BLaER1 treated with 17β-estradiol and CSF1 and Interleukin-3, amounts not matched to agents 10 nM and 100 nM (cell line): ENCODE measurements around the gene ARMC9.
A peak's percentile ranks its signal among the peaks of the same experiment; 100 is the strongest.
"Not testable (repeated sequence)": the region's sequence is repeated elsewhere in the genome, so short reads cannot be mapped to it uniquely, and the experiment has no call there.

Source experiments
- H3K27ac ChIP-seq, 11 experiments: shearing (Covaris generic); formaldehyde crosslinking; 2 replicates each; pipeline ENCODE4 v1.8.1; 2022
- H3K27me3 ChIP-seq, 11 experiments: shearing (Covaris generic); formaldehyde crosslinking; 2 replicates each; pipeline ENCODE4 v1.8.1; 2022
- H3K36me3 ChIP-seq, 11 experiments: shearing (Covaris generic); formaldehyde crosslinking; 2 replicates each; pipeline ENCODE4 v1.8.1; 2022
- H3K4me1 ChIP-seq, 10 experiments: shearing (Covaris generic); formaldehyde crosslinking; 2 replicates each; pipeline ENCODE4 v1.8.1; 2022
- H3K4me2 ChIP-seq, 11 experiments: shearing (Covaris generic); formaldehyde crosslinking; 2 replicates each; pipeline ENCODE4 v1.8.1; 2022
- H3K4me3 ChIP-seq, 10 experiments: shearing (Covaris generic); formaldehyde crosslinking; 2 replicates each; pipeline ENCODE4 v1.8.1; 2022
- H3K9ac ChIP-seq, 11 experiments: shearing (Covaris generic); formaldehyde crosslinking; 2 replicates each; pipeline ENCODE4 v1.8.1; 2022
- H3K9me3 ChIP-seq, 11 experiments: shearing (Covaris generic); formaldehyde crosslinking; replicated peaks in 1 of 11; 2 replicates each; pipeline ENCODE4 v1.8.1; 2022
- H4K20me1 ChIP-seq, 11 experiments: shearing (Covaris generic); formaldehyde crosslinking; 2 replicates each; pipeline ENCODE4 v1.8.1; 2022
- Cebpa-rat ChIP-seq, 11 experiments: shearing (Covaris generic); IDR thresholded peaks; 2 replicates each; pipeline ENCODE4 v1.8.1; 2022

Gene ARMC9

DNA sequence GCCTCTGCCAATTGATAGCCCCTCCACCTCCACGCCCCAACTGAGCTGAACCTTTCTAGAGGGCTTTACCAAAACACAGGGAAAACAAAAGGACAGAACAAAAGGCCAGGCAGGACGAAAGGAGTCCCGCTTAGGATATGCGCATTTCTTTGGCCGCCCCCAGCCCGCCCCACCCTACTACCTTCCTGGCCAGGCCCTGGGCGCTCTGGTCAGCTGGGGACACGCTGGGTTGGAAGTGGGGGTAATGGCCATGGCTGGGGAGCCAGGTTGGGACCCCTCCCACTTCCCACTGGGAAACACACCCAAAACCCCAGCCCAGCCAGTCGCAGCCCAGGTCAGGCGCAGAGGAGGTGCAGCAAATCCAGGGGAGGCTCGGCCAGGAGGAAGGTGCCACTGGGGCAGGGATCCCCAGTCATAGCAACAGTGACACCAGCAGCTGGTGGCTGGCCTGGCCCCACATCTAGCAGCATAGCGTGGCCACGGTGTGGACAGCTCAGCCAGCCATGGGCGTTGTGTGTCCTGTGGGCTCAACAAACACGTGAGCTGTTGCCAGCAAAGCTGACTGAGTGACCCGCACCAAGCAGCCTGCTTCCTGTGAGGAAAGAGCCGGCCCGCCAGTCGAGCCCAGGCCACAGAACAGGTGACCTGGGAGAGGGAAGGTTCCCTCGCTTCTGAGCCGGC, 172.5 kb downstream of the ARMC9 start:
- Histone ChIP-seq H3K4me3 (no peak overlapping the region), H3K9ac (peak overlapping the region in 2 of 11 experiments; percentile 44 to 52; a peak in 2 of 22 replicates), H3K4me1 (peaks cover 2 to 33% (median 20%) of the 10 kb centered on the region in 10 experiments; a peak in 18 of 20 replicates), H3K27ac (no peak overlapping the region), H3K4me2 (peak overlapping the region in 7 of 11 experiments; percentile 51 to 80 (median 73); a peak in 13 of 22 replicates), H4K20me1 (no peaks in the 10 kb centered on the region), H3K36me3 (no peaks in the 10 kb centered on the region), H3K9me3 (no peaks in the 10 kb centered on the region; a peak in 1 of 22 replicates), H3K27me3 (no peaks in the 10 kb centered on the region)
- TF ChIP-seq Cebpa-rat (IDR thresholded peaks at IDR 0.05), result no peak

DNA sequence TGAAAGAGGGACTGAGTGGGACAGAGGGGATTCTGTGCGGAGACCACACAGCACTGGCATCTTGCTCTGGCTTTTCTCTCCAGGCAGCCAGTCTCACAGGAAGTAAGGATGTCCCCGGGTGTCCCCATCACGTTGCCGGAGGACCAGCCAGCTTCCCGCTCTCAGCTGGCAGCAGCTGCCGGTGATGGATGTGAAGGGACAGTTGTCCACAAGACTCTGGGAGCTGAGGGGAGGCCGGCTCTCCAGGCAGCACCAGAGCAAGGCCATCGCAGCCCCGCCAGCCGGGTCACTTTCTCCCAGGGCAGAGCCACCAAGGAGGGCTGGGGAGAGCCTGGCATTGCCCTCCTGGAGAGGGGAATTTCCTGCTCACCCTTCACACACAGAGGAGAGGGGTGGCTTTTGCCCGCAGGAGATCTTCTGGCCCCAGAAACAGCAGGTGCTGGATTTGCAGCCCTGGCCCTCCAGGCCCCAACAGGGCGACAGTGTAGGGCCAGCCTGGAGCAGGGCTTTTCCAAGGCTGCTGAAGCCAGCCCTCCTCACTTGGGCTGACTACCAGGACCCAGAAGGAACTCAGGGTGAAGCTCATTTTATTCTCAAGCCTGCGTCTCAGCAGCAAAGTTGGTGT, 173.1 kb downstream of the ARMC9 start:
- peaks cover 0 to 30% (median 18%) of the 10 kb centered on the region in 10 experiments; a peak in 17 of 20 replicates for H3K4me1 ChIP-seq
- H3K4me2 ChIP-seq, result peak overlapping the region in 6 of 11 experiments; percentile 18 to 73 (median 32); a peak in 8 of 22 replicates
- no peaks in the 10 kb centered on the region for H3K27me3 ChIP-seq
- no peaks in the 10 kb centered on the region for H3K36me3 ChIP-seq
- no peak overlapping the region; a peak in 2 of 22 replicates for H3K9ac ChIP-seq
- no peaks in the 10 kb centered on the region for H4K20me1 ChIP-seq
- H3K27ac ChIP-seq, result no peak overlapping the region
- no peaks in the 10 kb centered on the region; a peak in 1 of 22 replicates for H3K9me3 ChIP-seq
- no peak overlapping the region for H3K4me3 ChIP-seq
- TF ChIP-seq Cebpa-rat (IDR thresholded peaks at IDR 0.05), result no peak

DNA sequence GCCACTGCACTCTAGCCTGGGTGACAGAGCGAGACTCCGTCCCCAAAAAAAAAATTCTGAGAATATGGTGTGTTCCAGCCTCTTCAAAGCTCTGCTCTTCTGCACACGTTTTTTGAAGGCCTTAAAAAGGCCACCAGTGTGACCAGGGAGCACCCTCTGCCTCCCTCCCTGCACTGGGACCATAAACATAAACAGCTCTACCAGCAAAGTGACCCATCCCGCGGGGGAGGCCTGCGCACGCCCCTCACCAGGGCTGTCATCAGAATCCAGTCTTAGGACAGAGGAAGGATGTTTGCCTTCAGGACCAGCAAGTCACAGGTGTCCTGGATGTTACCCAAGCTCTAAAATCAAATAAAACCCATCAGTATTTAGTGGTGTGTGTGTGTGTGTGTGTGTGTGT, 173.9 kb downstream of the ARMC9 start:
- peaks cover 0 to 30% (median 18%) of the 10 kb centered on the region in 10 experiments; a peak in 17 of 20 replicates for H3K4me1 ChIP-seq
- H3K27ac ChIP-seq, result no peak overlapping the region
- H4K20me1 ChIP-seq, result no peaks in the 10 kb centered on the region
- H3K36me3 ChIP-seq, result no peaks in the 10 kb centered on the region
- no peak for TF ChIP-seq Cebpa-rat (IDR thresholded peaks at IDR 0.05)
- no peaks in the 10 kb centered on the region for H3K9me3 ChIP-seq
- no peak overlapping the region for H3K4me3 ChIP-seq
- H3K27me3 ChIP-seq, result no peaks in the 10 kb centered on the region
- no peak overlapping the region for H3K4me2 ChIP-seq
- H3K9ac ChIP-seq, result no peak overlapping the region

DNA sequence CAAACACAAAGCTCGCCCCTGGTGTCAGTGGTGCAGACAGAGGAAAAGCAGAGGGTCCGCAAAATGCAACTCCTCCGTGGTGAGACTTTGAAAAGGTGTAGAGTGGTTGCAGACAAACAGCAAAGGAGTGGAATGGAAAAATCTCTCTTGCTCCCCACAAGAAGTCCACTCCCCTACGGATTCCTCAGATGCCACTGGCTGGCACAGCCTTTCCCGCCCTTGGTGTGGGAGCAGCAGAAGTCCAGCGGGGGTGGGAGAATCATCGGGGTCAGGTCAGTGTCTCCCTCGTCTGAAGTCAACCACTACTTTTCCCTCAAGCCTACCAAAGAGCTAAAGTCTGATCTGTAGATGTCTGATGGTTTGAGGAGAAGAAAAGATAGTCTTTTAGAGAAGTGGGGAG, 174.8 kb downstream of the ARMC9 start:
- Histone ChIP-seq H3K9me3 (no peaks in the 10 kb centered on the region), H3K4me3 (no peak overlapping the region), H3K4me1 (peaks cover 7 to 34% (median 22%) of the 10 kb centered on the region in 10 experiments), H3K4me2 (no peak overlapping the region), H3K27ac (no peak overlapping the region), H4K20me1 (no peaks in the 10 kb centered on the region), H3K9ac (no peak overlapping the region), H3K27me3 (no peaks in the 10 kb centered on the region), H3K36me3 (no peaks in the 10 kb centered on the region)
- TF ChIP-seq Cebpa-rat (IDR thresholded peaks at IDR 0.05), result no peak

DNA sequence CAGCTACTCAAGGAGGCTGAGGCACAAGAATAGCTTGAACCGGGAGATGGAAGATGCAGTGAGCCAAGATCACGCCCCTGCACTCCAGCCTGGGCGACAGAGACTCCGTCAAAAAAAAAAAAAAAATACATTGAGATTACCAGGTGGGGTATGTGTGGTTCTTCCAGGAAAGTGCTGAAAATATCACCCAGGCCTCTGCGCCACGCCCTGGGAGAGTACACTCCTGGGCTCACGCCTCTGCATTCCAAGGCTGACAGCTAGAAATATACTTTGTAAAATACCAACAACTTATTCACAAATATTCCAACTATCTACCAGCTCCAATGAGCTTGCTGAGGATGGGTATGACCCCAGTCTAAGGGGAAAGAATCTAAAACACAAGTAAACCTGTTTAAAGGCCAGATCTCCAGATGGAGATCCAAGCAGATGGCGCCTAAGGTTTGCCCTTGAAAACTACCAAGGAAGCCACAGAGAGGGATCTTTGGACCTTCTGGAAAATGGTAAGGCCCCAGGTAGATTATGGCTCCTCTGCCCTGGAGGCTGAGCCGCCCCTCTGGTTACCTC, 175.4 kb downstream of the ARMC9 start:
- TF ChIP-seq Cebpa-rat (IDR thresholded peaks at IDR 0.05), result no peak
- Histone ChIP-seq H3K4me3 (no peak overlapping the region), H3K36me3 (no peaks in the 10 kb centered on the region), H3K4me2 (no peak overlapping the region), H3K9ac (no peak overlapping the region), H3K4me1 (peaks cover 12 to 39% (median 26%) of the 10 kb centered on the region in 10 experiments), H3K27me3 (no peaks in the 10 kb centered on the region), H3K9me3 (no peaks in the 10 kb centered on the region), H4K20me1 (no peaks in the 10 kb centered on the region), H3K27ac (no peak overlapping the region)

DNA sequence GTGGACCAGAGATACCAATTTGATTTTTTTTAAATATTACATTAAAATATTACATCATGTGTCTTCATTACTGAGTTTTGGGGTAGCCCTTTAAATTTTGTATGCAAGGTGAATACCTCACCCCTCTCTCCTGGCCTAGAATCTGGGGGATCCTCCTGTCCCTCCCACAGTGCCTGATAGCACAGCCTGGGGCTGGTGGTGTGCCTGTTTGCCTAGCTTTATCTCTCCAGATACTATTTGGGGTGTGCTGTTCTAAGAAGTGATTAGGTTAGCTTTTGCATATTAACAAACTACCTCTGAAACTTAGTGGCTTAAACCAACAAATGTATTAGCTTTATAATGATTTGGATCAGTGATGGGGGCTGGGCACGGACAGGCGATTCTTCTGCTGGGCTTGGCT, 176.3 kb downstream of the ARMC9 start:
- Histone ChIP-seq H3K9ac (no peak overlapping the region), H3K4me1 (peaks cover 12 to 37% (median 24%) of the 10 kb centered on the region in 10 experiments), H4K20me1 (no peaks in the 10 kb centered on the region), H3K9me3 (no peaks in the 10 kb centered on the region), H3K36me3 (no peaks in the 10 kb centered on the region), H3K27me3 (no peaks in the 10 kb centered on the region), H3K4me3 (no peak overlapping the region), H3K4me2 (no peak overlapping the region), H3K27ac (no peak overlapping the region)
- TF ChIP-seq Cebpa-rat (IDR thresholded peaks at IDR 0.05), result no peak

DNA sequence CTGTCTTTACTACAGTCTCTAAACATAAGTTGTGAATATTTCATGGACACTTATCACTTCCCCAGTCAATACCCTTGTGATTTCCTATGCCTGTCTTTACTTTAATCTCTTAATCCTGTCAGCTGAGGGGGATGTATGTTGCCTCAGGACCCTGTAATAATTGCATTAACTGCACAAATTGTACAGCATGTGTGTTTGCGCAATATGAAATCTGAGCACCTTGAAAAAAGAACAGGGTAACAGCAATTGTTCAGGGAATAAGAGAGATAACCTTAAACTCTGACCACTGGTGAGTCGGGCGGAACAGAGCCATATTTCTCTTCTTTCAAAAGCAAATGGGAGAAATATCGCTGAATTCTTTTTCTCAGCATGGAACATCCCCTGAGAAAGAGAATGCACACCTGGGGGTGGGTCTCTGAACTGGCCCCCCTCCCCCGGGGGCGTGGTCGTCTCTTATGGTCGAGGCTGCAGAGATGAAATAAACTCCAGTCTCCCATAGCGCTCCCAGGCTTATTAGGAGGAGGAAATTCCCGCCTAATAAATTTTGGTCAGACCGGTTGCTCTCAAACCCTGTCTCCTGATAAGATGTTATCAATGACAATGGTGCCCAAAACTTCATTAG, 177.7 kb downstream of the ARMC9 start:
- not testable (repeated sequence) for H3K27me3 ChIP-seq, H3K9ac ChIP-seq, H3K36me3 ChIP-seq, H3K4me3 ChIP-seq, H3K9me3 ChIP-seq, H3K27ac ChIP-seq, H4K20me1 ChIP-seq, H3K4me2 ChIP-seq
- H3K4me1 ChIP-seq, result peaks cover 9 to 23% (median 14%) of the 10 kb centered on the region in 10 experiments; a peak in 18 of 20 replicates

DNA sequence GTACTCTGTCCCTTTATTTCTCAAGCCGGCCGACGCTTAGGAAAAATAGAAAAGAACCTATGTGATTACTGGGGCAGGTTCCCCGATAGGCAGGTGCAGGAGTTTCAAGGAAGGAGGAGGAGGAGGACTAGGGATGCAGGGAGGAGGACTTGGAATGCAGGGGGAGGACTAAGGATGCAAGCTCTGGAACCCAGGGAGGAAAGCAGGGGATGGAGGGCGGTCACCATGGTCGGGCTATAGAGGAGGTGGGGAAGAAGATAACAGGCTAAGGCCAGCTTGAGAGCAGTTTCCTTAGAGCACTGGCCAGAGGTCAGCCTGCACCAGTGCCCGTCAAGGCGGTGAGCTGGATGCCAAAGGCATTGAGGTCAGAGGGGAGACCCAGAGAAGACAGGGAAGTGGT, 178.4 kb downstream of the ARMC9 start:
- Histone ChIP-seq H3K36me3 (no peaks in the 10 kb centered on the region), H3K27ac (no peak overlapping the region), H3K9ac (no peak overlapping the region), H4K20me1 (no peaks in the 10 kb centered on the region), H3K27me3 (no peaks in the 10 kb centered on the region), H3K4me1 (peaks cover 7 to 16% (median 10%) of the 10 kb centered on the region in 10 experiments; a peak in 17 of 20 replicates), H3K4me3 (no peak overlapping the region), H3K4me2 (no peak overlapping the region), H3K9me3 (no peaks in the 10 kb centered on the region)
- no peak for TF ChIP-seq Cebpa-rat (IDR thresholded peaks at IDR 0.05)

DNA sequence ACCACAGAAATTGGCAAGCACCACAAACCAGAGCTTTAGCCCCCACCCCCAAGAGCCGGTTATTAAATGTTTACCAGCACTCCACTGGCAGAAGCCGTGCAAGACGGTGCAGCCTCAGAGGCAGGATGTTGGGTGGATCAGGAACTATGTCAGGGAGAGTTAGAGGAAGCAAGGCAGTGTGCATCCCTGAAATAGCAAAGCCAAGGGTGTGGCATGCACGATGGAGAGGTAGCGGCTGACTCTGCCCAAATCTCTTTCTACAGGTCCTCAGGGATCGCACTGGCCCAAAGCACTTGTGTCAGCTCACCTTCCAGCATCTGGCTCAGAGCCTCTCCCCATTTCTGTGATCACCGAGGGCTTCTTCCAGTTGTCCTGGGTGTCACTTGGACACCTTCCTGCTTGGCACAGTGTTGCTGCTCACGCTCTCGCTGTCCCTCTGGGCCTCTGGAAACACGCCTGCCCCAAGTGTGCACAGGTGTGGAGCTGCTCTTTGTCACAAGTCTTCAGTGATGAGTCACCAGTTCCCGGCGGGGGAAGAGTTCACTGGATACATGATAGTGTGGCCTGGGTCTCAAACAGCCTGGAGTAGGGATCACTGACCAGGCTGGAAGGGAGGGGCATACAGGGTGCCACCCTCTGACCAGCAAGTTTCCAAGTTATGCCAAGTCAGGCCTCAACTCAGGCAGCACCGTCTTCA, 179.7 kb downstream of the ARMC9 start:
- Histone ChIP-seq H3K9me3 (no peaks in the 10 kb centered on the region), H3K4me1 (peaks cover 11 to 15% (median 13%) of the 10 kb centered on the region in 10 experiments), H4K20me1 (no peaks in the 10 kb centered on the region), H3K4me2 (peak overlapping the region in 9 of 11 experiments; percentile 12 to 70 (median 35); a peak in 13 of 22 replicates), H3K4me3 (no peak overlapping the region), H3K9ac (no peak overlapping the region), H3K27ac (no peak overlapping the region), H3K27me3 (no peaks in the 10 kb centered on the region), H3K36me3 (no peaks in the 10 kb centered on the region)
- no peak for TF ChIP-seq Cebpa-rat (IDR thresholded peaks at IDR 0.05)
